ENCODE measurements around the gene ENPP1.

ENPP1 gene

GRCh38 chr6:131822119-131822518, 14.3 kb downstream of the ENPP1 start:
- DNase-seq, result no peak
- in situ Hi-C loops (cut with MboI; ENCODE audit: low pct_unique_long_range_greater_than_20kb, low sequenced_read_pairs), result no loop called here

- no peak for DNase-seq
- in situ Hi-C loops (cut with MboI; ENCODE audit: low pct_unique_long_range_greater_than_20kb, low sequenced_read_pairs), result no loop called here
Measured at GRCh38 chr6:131823276-131823902, 15.6 kb downstream of the ENPP1 start.

- in situ Hi-C loops (cut with MboI; ENCODE audit: low pct_unique_long_range_greater_than_20kb, low sequenced_read_pairs), result no loop called here
- no peak for DNase-seq
Measured at GRCh38 chr6:131825946-131826345, 18.1 kb downstream of the ENPP1 start.

DNA sequence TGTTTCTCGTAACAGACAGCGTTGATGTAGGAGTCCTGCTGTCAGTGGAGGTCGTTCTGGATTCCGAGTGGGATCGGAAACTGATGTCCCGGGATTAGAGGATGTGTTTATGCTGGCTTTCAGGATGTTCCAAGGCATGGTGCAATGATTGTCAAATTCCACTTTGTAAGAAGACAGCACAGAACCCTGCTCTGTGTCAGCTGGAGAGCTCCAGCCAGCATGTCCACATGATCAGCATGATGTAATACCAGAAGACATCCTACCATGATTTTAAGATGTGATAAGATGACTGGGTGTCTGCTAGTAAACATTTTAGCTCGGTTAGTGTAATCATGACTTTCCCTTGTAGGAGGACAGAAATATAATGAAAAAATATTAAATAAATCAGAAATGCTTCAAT, 20.3 kb downstream of the ENPP1 start:
- in situ Hi-C loops (cut with MboI; ENCODE audit: low pct_unique_long_range_greater_than_20kb, low sequenced_read_pairs), result no loop called here
- no peak for DNase-seq

DNA sequence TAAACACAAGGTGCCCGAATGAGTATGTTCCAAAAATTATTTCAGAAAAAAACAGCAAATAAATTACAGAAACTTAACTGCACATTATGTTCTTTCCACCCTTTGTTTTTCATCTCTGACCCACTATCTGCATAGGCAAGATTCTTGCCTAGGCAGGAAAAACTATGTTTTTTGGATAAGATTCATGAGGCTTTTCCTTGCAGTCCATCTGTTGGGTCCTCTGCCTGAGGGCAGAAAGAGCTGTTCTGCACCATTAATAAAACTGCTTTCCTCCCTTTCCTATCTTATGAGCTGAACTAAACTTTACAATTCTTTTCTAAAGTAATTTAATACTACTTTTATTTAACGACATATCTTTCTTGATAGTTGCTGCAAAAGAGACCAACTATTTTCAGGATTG, 21.1 kb downstream of the ENPP1 start:
- in situ Hi-C loops (cut with MboI; ENCODE audit: low pct_unique_long_range_greater_than_20kb, low sequenced_read_pairs), result no loop called here
- no peak for DNase-seq

DNA sequence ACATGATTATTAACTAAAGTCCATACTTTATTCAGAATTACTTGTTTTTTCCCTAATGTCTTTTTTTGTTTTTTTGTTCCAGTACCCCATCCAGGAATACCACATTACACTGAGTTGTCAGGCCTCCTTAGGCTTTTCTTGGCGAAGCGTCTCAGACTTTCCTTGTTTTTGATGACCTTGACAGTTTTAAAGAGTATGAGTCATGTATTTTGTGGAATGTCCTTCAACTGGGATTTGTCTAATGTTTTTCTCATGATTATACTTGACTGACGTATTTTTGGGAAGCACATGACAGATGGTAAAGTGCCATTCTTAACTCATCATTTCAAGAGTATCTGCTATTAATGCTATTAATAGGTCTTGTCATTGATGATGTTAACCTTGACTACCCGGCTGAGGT, 23.6 kb downstream of the ENPP1 start:
- in situ Hi-C loops (cut with MboI; ENCODE audit: low pct_unique_long_range_greater_than_20kb, low sequenced_read_pairs), result no loop called here

GRCh38 chr6:131831886-131832285, 24.1 kb downstream of the ENPP1 start:
- in situ Hi-C loops (cut with MboI; ENCODE audit: low pct_unique_long_range_greater_than_20kb, low sequenced_read_pairs), result no loop called here
- no peak for DNase-seq

More for the DNA sequence above, 23.6 kb downstream of the ENPP1 start:
- no peak for DNase-seq

DNA sequence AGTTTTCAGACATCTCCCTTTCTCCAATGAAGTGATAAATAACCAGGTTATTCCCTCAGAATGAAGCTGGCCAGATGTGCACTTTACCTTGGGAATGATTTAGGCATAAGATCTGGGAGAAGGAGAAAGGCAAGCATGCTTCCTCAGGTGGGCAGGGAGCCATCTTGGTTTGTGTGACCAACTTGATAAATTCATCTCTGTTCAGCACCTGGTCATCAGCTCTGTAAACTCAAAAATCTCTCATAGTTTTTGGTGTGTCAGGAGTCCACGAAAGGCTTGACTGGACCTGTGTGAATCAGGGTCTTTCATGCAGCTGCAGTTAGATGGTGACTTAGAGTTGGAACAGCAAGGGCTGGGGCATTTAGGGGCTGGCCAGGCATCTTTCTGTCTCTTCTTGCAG, 24.5 kb downstream of the ENPP1 start:
- DNase-seq, result no peak
- in situ Hi-C loops (cut with MboI; ENCODE audit: low pct_unique_long_range_greater_than_20kb, low sequenced_read_pairs), result no loop called here

DNA sequence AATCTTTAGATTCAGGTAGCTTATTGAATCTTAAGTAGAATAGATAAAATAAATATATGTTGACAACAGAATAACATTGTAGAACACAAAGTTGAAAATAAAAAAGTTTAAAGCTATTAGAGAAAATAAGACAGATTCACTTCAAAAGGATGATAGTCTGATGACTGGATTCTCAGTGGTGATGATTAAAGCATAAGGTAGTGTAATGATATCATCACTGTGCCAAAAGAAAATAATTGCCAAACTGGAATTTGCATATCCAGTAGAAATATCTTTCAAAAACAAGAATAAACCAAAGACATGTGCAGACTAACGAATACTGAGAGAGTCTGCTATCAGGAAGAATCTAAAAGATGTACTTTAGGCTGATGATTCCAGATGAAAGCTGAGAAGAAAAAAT, 30.2 kb downstream of the ENPP1 start:
- DNase-seq, result no peak
- in situ Hi-C loops (cut with MboI; ENCODE audit: low pct_unique_long_range_greater_than_20kb, low sequenced_read_pairs), result no loop called here

DNA sequence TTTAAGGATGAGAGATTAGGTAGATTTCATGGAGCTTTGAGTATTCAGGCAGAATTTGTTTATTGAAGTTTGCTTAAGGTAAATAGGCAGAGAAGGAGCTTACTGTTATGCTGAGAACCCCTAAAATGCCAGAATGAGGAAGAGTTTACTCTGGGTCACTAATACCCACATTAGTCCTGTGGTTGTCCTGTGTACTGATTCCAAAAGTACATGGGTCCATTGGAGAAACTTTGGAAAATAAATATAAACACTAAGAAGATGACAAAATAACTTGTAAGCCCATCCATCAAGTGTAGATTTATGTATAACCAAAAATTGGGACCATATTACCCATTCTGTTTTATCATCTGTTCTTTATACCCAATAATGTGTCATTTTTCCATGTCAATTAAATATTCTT, 31.6 kb downstream of the ENPP1 start:
- in situ Hi-C loops (cut with MboI; ENCODE audit: low pct_unique_long_range_greater_than_20kb, low sequenced_read_pairs), result no loop called here
- no peak for DNase-seq

DNA sequence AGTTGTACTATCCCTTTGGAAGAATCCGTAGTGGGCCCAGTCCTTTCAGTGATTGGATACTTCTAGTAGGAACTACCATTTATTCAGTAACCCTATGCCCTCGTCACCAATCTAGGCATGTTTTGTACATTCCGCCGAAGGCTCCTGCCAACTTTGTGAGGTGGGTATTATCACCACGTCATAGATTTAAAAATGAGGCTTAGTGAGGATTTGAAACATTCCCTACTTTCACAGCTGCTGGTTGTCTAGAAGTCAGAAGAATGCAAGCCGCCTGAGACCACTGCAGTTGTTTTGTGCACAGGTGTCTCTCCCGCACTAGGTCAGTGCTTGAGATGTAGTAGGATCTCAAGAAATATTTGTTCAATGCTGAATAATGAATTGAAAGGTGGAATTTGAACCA, 32.6 kb downstream of the ENPP1 start:
- no peak for DNase-seq
- in situ Hi-C loops (cut with MboI; ENCODE audit: low pct_unique_long_range_greater_than_20kb, low sequenced_read_pairs), result no loop called here

DNA sequence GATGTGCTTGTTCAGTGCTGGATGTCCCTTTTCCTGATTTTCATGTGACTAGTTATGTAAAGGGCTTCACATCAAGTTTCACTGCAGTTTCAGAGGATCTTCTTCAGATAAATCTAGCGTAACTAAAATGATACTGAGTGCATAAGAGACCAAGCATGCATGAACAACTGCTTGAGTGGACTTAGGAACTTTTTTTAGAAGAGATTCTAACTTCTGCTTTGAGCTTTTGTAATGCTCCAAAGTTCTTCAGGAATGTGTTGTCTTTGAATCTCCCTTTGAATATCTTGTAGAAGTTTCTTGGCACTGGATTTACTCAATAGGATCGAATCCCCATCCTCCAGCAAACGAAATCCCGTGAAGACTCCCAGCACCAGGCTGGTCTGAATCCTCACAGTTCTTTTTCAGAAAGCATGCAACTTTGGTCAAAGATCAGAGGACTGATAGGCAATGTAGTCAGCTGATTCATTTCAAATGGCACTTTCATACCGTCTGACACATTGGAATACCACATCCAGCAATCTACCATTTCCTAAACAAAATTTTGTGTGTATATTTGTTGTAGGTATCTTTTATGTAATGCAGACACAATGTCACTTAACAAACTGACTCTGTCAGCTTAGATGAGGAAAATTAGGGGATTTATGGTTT, 33.2 kb downstream of the ENPP1 start:
- DNase-seq, result no peak
- in situ Hi-C loops (cut with MboI; ENCODE audit: low pct_unique_long_range_greater_than_20kb, low sequenced_read_pairs), result no loop called here

DNA sequence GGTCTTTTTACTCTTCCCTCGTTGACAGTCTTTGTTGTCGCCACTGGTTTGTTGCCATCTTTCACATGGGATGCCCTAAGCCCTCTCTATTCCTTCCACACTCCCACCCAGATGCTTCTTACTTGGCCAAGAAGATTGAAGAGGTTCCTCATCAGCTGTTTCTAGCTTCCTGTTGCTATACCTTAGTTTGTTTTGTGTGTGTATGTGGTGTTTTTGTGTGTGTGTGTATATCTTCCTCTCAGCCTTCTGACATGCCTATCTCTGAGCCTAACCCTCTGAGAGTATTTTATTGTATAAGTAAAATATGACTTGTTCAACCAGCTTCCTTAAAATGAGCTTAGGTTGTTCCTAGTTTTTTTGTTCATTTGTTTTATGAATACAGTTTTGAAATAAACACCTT, 35.9 kb downstream of the ENPP1 start:
- no peak for DNase-seq
- in situ Hi-C loops (cut with MboI; ENCODE audit: low pct_unique_long_range_greater_than_20kb, low sequenced_read_pairs), result no loop called here

- in situ Hi-C loops (cut with MboI; ENCODE audit: low pct_unique_long_range_greater_than_20kb, low sequenced_read_pairs), result no loop called here
- no peak for DNase-seq
Measured at GRCh38 chr6:131844243-131844841, 36.5 kb downstream of the ENPP1 start.

GRCh38 chr6:131846023-131846663, 38.3 kb downstream of the ENPP1 start:
- in situ Hi-C loops (cut with MboI; ENCODE audit: low pct_unique_long_range_greater_than_20kb, low sequenced_read_pairs), result no loop called here
- no peak for DNase-seq

GRCh38 chr6:131846905-131847304, 39.1 kb downstream of the ENPP1 start:
- DNase-seq, result no peak
- in situ Hi-C loops (cut with MboI; ENCODE audit: low pct_unique_long_range_greater_than_20kb, low sequenced_read_pairs), result no loop called here

GRCh38 chr6:131849799-131850198, 42.0 kb downstream of the ENPP1 start:
- no peak for DNase-seq
- in situ Hi-C loops (cut with MboI; ENCODE audit: low pct_unique_long_range_greater_than_20kb, low sequenced_read_pairs), result no loop called here

- in situ Hi-C loops (cut with MboI; ENCODE audit: low pct_unique_long_range_greater_than_20kb, low sequenced_read_pairs), result no loop called here
- no peak for DNase-seq
Measured at GRCh38 chr6:131851049-131851769, 43.4 kb downstream of the ENPP1 start.

- no peak for DNase-seq
- in situ Hi-C loops (cut with MboI; ENCODE audit: low pct_unique_long_range_greater_than_20kb, low sequenced_read_pairs), result no loop called here
Measured at GRCh38 chr6:131852200-131852599, 44.4 kb downstream of the ENPP1 start.

GRCh38 chr6:131854803-131855202, 47.0 kb downstream of the ENPP1 start:
- DNase-seq, result no peak
- in situ Hi-C loops (cut with MboI; ENCODE audit: low pct_unique_long_range_greater_than_20kb, low sequenced_read_pairs), result no loop called here
